Hepatocyte (in vitro differentiated cells): ENCODE measurements around the gene OSCAR.

Experiments
- EZH2 ChIP-seq: fragments of 200-600 bp; sonication (generic); IDR thresholded peaks from 2 replicates; pipeline ENCODE4 v1.6.1; 2016; ENCODE audit warnings: antibody characterized with exemption, mild to moderate bottlenecking, borderline replicate concordance
- TF ChIP-seq, protein P1 (sequence below): fragments of 200-600 bp; sonication (generic); IDR thresholded peaks from 2 replicates; pipeline ENCODE4 v1.5.1; 2016; ENCODE audit warnings: antibody characterized with exemption, mild to moderate bottlenecking; ENCODE audit not compliant: poor library complexity

- no peak for TF ChIP-seq EZH2
- TF ChIP-seq, protein P1, sequence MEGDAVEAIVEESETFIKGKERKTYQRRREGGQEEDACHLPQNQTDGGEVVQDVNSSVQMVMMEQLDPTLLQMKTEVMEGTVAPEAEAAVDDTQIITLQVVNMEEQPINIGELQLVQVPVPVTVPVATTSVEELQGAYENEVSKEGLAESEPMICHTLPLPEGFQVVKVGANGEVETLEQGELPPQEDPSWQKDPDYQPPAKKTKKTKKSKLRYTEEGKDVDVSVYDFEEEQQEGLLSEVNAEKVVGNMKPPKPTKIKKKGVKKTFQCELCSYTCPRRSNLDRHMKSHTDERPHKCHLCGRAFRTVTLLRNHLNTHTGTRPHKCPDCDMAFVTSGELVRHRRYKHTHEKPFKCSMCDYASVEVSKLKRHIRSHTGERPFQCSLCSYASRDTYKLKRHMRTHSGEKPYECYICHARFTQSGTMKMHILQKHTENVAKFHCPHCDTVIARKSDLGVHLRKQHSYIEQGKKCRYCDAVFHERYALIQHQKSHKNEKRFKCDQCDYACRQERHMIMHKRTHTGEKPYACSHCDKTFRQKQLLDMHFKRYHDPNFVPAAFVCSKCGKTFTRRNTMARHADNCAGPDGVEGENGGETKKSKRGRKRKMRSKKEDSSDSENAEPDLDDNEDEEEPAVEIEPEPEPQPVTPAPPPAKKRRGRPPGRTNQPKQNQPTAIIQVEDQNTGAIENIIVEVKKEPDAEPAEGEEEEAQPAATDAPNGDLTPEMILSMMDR: no peak
Measured at GRCh38 chr19:54109651-54110050, 9.0 kb upstream of the OSCAR start.
